Brain microvascular endothelial cell (primary cell): ENCODE data around the gene PDE6D.
A peak's percentile ranks its signal among the peaks of the same experiment; 100 is the strongest.

Experiments
- DNase-seq: peaks from one replicate; pipeline ENCODE4 v3.0.0-alpha.2; 2020
- H3K27ac ChIP-seq: fragments of 250-450 bp; sonication (Bioruptor Pico); 2 replicates; pipeline ENCODE4 v1.5.1; 2020; ENCODE audit warnings: mild to moderate bottlenecking, moderate library complexity
- H3K27me3 ChIP-seq: fragments of 250-450 bp; sonication (Bioruptor Pico); replicated peaks from 2 replicates; pipeline ENCODE4 v1.5.1; 2020; ENCODE audit warnings: mild to moderate bottlenecking
- H3K36me3 ChIP-seq: fragments of 250-450 bp; sonication (Bioruptor Pico); replicated peaks from 2 replicates; pipeline ENCODE4 v1.5.1; 2020; ENCODE audit warnings: mild to moderate bottlenecking
- H3K4me3 ChIP-seq: 2 replicates; pipeline ENCODE4 v1.5.1; 2011; ENCODE audit warnings: low read depth, mild to moderate bottlenecking, control low read depth, low read length, moderate library complexity
- CTCF ChIP-seq: IDR thresholded peaks from 2 replicates; pipeline ENCODE4 v1.5.1; 2011; ENCODE audit warnings: low read depth, mild to moderate bottlenecking, moderate library complexity, low read length, control low read depth, inconsistent platforms; ENCODE audit errors: missing control alignments
- in situ Hi-C: cut with HindIII; loops from 2 replicates; pipeline ENCODE4 v1.10.0; 2017; ENCODE audit warnings: low sequenced_read_pairs, low pct_ligation_motif_present

Gene PDE6D

GRCh38 chr2:231745303-231746038 lies 35.6 kb downstream of the PDE6D start:
- no peak for DNase-seq
- no peak overlapping the region for H3K4me3 ChIP-seq
- in situ Hi-C loops: no loop called here
- no peak for TF ChIP-seq CTCF
- no peaks in the 10 kb centered on the region for H3K27me3 ChIP-seq
- H3K27ac ChIP-seq: no peak overlapping the region
- H3K36me3 ChIP-seq: no peaks in the 10 kb centered on the region

DNA sequence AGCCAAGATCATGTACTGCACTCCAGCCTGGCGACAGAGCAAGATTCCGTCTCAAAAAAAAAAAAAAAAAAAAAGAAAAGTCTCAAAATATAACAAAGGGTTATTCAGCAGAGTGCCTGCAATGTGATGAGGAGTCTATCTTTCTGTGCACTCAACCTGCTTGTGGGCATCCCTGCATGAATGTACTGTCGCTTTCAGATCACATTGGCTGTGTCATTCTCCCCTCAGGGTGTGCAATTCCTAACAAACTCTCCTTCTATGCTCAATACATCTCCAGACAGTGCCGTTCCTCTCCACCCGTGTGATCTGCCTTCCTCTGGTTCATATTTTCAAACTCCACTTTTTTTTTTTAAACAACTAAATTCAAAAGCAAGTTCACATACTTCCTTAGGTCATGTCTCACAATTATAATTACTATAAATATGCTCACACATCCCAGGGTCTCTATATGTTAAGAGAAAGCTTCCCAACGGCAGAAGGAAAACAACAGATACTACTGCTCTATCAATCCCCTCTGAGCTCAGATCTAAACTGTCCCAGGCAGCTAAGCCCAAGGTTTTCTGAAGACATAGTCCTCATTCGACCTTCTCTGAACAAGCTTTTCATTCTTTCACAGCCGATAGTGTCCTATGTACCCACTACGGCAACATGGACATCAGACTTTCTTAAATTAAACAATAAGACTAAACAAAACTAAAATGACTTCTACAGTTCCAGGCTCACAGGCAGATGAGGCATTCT lies 37.5 kb downstream of the PDE6D start:
- H3K4me3 ChIP-seq: no peak overlapping the region
- no peak for DNase-seq
- no peak overlapping the region for H3K27ac ChIP-seq
- H3K27me3 ChIP-seq: no peaks in the 10 kb centered on the region
- in situ Hi-C loops: no loop called here
- no peaks in the 10 kb centered on the region for H3K36me3 ChIP-seq
- no peak for TF ChIP-seq CTCF

DNA sequence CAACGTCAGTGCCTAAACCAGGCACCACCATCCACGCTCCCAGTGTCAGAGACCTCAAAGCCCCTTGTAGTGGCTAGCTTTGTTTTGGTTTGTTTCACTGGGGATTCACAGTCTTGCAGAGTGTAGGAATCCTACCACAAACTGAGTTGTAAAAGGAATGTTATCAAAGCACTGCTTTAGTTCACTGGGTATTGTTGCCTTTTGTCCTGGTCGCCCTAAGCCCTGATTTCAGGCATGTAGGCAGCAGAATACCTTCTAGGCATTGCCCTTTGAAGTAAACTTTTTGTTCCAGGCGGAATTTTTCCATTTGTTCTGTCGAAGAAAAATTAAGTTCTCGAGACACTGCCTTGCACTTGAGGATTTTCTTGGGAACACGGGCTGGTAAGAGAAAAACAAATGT lies 43.3 kb downstream of the PDE6D start:
- Histone ChIP-seq H3K27ac (no peak overlapping the region), H3K27me3 (no peaks in the 10 kb centered on the region), H3K4me3 (no peak overlapping the region), H3K36me3 (no peaks in the 10 kb centered on the region)
- in situ Hi-C loops: no loop called here
- TF ChIP-seq CTCF: no peak
- DNase-seq: no peak

GRCh38 chr2:231732604-231733003 lies 48.5 kb downstream of the PDE6D start:
- H3K27me3 ChIP-seq: no peaks in the 10 kb centered on the region
- in situ Hi-C loops: no loop called here
- no peaks in the 10 kb centered on the region for H3K36me3 ChIP-seq
- TF ChIP-seq CTCF: peak; percentile 29
- no peak overlapping the region for H3K4me3 ChIP-seq
- DNase-seq: no peak
- H3K27ac ChIP-seq: no peak overlapping the region

DNA sequence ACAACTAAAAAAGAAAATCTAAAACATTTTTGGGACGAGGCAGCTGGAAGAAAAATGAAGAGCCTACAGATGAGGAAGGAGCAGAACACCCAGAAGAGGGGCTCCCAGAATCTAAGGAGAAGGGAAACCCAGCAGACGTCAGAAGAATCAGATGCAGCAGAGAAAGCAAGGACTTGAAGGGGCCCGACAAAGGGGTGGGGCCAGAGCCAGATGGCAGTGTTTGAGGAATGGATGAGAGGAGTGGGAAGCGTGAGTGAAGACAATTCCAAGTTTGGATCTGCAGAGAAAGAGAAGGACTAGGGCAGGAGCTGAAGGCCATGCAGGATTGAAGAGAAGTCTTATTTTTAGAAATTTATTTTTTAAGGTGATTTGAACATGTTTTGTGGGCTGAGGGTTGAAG lies 53.5 kb downstream of the PDE6D start:
- no peak for DNase-seq
- in situ Hi-C loops: no loop called here
- no peak for TF ChIP-seq CTCF
- Histone ChIP-seq H3K27me3 (no peaks in the 10 kb centered on the region), H3K36me3 (no peaks in the 10 kb centered on the region), H3K4me3 (no peak overlapping the region), H3K27ac (no peak overlapping the region)
